ENCODE results near the gene NUP160.
"Not testable (repeated sequence)": the region's sequence is repeated elsewhere in the genome, so short reads cannot be mapped to it uniquely, and the experiment has no call there.

The NUP160 gene
- long read RNA-seq, full-length matches to known transcripts, result 168 of 286 reads
- long read RNA-seq, partial matches to known transcripts, result 68 of 286 reads
- long read RNA-seq, other reads (novel, unspliced or antisense), result 50 of 286 reads

- peak within 1 kb of the TSS; percentile 92 for H3K4me3 ChIP-seq (replicated peaks; ENCODE audit: insufficient read depth, low read length)
- DNase-seq (ENCODE audit: low read depth in 1 of 2, low spot score in 1 of 2), result peak; percentile 64 to 83
- TF ChIP-seq CTCF (IDR thresholded peaks at IDR 0.05; ENCODE audit: insufficient read depth, low read length), result no peak
- TF ChIP-seq SPI1 (IDR thresholded peaks at IDR 0.05; ENCODE audit: borderline replicate concordance, low read depth), result no peak
- TF ChIP-seq REST (IDR thresholded peaks at IDR 0.05; ENCODE audit: insufficient replicate concordance, low read depth), result peak; percentile 71
- peak; percentile 83 for TF ChIP-seq GABPA (IDR thresholded peaks at IDR 0.05; ENCODE audit: low read depth)
- peak; percentile 96 for TF ChIP-seq POLR2AphosphoS5 (IDR thresholded peaks at IDR 0.05; ENCODE audit: low read depth)
- no peaks in the 10 kb centered on the region for H3K27me3 ChIP-seq (ENCODE audit: insufficient read depth, poor library complexity, severe bottlenecking)
- H3K27ac ChIP-seq (replicated peaks), result peak within 1 kb of the TSS; percentile 97
Measured at GRCh38 chr11:47847892-47848699, at the start of gene NUP160. Gene NUP160, minus strand, starts transcription at chr11:47848350. Its CDS starts 32 bp downstream, at chr11:47848318.

GRCh38 chr11:47896199-47896598 lies 48.0 kb upstream of the NUP160 start:
- H3K27ac ChIP-seq (replicated peaks), result no peak overlapping the region
- TF ChIP-seq CTCF (IDR thresholded peaks at IDR 0.05; ENCODE audit: insufficient read depth, low read length) (no peak), REST (IDR thresholded peaks at IDR 0.05; ENCODE audit: insufficient replicate concordance, low read depth) (no peak), SPI1 (IDR thresholded peaks at IDR 0.05; ENCODE audit: borderline replicate concordance, low read depth) (no peak), POLR2AphosphoS5 (IDR thresholded peaks at IDR 0.05; ENCODE audit: low read depth) (no peak), GABPA (IDR thresholded peaks at IDR 0.05; ENCODE audit: low read depth) (no peak)
- H3K27me3 ChIP-seq (ENCODE audit: insufficient read depth, poor library complexity, severe bottlenecking), result no peaks in the 10 kb centered on the region
- no peak overlapping the region for H3K4me3 ChIP-seq (replicated peaks; ENCODE audit: insufficient read depth, low read length)
- no peak for DNase-seq (ENCODE audit: low read depth in 1 of 2, low spot score in 1 of 2)

GRCh38 chr11:47895035-47895434 lies 46.9 kb upstream of the NUP160 start:
- TF ChIP-seq GABPA (IDR thresholded peaks at IDR 0.05; ENCODE audit: low read depth), result no peak
- TF ChIP-seq REST (IDR thresholded peaks at IDR 0.05; ENCODE audit: insufficient replicate concordance, low read depth), result no peak
- no peak for TF ChIP-seq SPI1 (IDR thresholded peaks at IDR 0.05; ENCODE audit: borderline replicate concordance, low read depth)
- no peak for TF ChIP-seq POLR2AphosphoS5 (IDR thresholded peaks at IDR 0.05; ENCODE audit: low read depth)
- TF ChIP-seq CTCF (IDR thresholded peaks at IDR 0.05; ENCODE audit: insufficient read depth, low read length), result no peak
- Histone ChIP-seq H3K4me3 (replicated peaks; ENCODE audit: insufficient read depth, low read length) (no peak overlapping the region), H3K27ac (replicated peaks) (no peak overlapping the region), H3K27me3 (ENCODE audit: insufficient read depth, poor library complexity, severe bottlenecking) (no peaks in the 10 kb centered on the region)
- DNase-seq (ENCODE audit: low read depth in 1 of 2, low spot score in 1 of 2), result no peak

GRCh38 chr11:47892546-47893276 lies 44.6 kb upstream of the NUP160 start:
- not testable (repeated sequence) for DNase-seq (ENCODE audit: low read depth in 1 of 2, low spot score in 1 of 2); H3K4me3 ChIP-seq (replicated peaks; ENCODE audit: insufficient read depth, low read length); H3K27me3 ChIP-seq (ENCODE audit: insufficient read depth, poor library complexity, severe bottlenecking); H3K27ac ChIP-seq (replicated peaks)

Measured in HL-60 (cell line).